ENCODE data around the gene PCDHB9.
"Not testable (repeated sequence)": the region's sequence is repeated elsewhere in the genome, so short reads cannot be mapped to it uniquely, and the experiment has no call there.

- not testable (repeated sequence) for TF ChIP-seq POLR2A (IDR thresholded peaks at IDR 0.05); CTCF (IDR thresholded peaks at IDR 0.05); POLR2AphosphoS5 (IDR thresholded peaks at IDR 0.05; ENCODE audit: insufficient read depth in 1 of 2, low read depth in 1 of 2)
Measured at GRCh38 chr5:141188682-141189081, 1.7 kb downstream of the PCDHB9 start.

Data from vagina (tissue), 2 donors.